NCI-H2081 (cell line): ENCODE results near the gene SORCS3.

Experiments
- DNase-seq, 2 experiments: peaks; one replicate each; lab custom pipeline; 2025; lab: John Stamatoyannopoulos, UW

Gene SORCS3

DNA sequence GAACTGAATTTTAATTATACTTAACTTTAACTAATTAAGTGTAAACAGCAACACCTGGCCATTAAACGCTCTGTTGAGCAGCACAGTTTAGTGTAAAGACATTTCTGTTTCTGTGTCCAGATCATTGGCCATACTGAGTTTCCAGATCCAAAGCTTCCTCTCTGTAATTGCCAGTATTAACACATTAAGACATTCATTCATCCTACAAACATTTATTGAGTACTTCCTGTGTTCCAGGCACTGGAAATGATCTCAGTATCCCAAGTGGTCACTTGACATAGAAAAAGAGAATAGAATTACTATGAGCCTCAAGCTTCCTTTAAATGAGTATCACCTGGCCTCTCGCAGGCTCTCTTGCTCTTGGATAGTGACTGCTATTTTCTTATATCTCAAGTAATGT lies 618.1 kb downstream of the SORCS3 start:
- DNase-seq: no peak

DNA sequence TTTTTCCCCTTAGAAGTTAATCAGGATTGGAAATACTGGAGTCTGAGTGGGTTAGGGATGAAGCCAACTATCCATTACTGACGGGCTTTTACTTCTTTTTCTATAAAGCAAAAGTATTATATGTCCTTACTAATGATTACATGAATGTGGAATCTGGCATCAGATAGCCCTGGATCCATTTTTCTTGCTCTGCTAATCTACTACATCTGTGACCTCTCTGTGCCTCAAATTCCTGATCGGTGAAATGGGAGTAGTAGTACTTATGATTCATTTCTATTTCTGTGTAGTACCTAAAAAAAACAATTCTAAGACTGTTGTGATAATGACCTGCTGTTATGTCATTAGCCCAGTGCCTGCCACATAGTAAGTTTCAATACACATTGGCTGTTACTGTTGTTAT lies 621.6 kb downstream of the SORCS3 start:
- DNase-seq: no peak

- DNase-seq: no peak
These were observed 626.0 kb downstream of the SORCS3 start for GRCh38 chr10:105266966-105267539.

DNA sequence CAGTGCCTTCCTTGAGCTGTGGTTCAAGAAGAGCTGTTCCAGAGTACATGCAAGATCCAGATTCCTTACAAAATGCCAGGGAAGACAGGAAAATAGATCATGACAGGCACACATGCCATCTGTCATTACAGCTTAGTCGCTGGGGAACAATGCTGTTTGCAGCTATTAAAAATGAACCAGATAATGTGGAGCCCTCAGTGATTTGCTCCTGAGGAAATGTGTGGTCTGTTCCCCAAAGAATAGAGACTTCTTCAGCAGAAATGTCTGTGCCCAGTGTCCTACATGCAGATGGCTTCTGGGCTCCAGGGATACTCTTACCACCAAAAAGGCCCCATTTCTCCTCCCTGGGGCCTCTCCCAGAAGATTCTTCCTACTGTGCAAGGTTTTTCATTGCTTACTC lies 627.9 kb downstream of the SORCS3 start:
- DNase-seq: no peak

DNA sequence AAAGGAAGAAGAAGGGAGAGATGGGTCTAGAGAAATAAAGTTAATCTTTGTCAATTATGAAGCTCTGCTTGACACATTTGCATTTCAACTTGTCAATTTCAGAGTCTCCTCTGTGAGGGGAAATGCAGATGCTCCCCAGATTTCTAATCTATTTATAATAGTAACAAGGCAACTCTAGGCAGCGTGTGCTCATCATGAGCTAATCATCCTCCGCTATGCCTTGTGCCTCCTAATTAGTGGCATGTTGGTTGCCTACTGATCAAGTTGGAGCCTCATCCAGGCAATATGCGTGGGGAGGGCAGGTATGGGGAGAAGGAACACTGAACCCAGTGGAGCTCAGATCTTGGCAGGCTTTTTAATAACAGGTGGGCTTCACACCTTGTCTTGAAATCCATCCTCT lies 628.6 kb downstream of the SORCS3 start:
- DNase-seq: no peak

DNA sequence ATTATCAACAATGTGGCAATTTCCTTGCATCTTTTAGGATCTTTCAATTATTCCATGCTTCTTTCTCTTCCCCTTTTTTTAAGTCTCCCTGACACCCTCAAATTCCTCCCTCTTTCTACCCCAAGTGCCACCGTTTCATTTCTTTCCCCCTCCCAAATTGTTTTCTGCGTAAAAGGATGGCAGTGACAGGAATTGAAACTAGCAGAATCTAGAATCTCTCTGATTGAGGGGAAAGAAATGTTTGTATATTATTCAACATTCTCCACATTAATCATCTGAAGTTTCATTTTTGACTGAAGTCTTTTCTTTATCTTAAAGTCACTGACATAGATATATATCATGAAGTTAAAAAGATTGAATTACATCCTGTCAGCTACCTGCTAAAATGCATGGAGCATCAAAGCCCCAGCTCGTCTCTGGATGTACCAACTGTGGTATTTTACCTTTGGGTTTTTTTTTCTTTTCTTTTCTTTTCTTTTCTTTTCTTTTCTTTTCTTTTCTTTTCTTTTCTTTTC lies 633.5 kb downstream of the SORCS3 start:
- no peak for DNase-seq

DNA sequence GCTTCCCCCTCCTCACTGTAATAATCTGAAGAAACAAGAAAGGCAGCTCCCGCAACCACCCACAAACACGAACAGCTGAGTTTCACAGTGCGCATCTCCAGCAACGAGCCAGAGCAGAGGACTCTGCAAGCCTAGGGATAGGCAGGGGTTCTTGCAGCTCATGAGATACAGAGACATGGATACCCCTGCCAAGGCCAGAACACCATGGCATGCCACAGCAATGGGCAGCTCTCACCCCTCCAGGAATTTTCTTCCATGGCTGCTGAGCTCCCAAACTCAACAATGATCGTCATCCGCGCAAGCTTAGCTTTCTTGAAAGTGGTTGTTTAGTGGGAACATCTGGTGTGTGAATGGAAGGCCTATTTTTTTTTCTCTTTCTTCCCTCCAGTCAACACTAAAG lies 637.3 kb downstream of the SORCS3 start:
- no peak for DNase-seq

DNA sequence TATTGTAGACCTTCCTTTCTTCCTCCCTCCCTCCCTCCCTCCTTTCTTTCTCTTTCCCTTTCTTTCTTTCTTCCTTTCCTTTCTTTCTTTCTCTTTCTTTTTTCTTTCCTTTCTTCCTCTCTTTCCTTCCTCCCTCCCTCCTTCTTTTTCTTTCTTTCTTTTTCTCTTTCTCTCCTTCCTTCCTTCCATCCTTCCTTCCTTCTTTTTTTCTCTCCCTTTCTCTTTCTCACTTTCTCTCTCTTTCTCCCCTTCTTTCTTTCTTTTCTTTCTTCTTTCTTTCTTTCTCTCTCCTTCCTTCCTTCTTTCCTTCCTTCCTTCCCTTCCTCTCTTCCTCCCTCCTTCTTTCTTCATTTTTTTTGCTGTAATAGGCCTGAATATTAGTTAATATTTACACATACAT lies 638.0 kb downstream of the SORCS3 start:
- no peak for DNase-seq

- no peak for DNase-seq
These were observed 639.8 kb downstream of the SORCS3 start for GRCh38 chr10:105280895-105281294.

DNA sequence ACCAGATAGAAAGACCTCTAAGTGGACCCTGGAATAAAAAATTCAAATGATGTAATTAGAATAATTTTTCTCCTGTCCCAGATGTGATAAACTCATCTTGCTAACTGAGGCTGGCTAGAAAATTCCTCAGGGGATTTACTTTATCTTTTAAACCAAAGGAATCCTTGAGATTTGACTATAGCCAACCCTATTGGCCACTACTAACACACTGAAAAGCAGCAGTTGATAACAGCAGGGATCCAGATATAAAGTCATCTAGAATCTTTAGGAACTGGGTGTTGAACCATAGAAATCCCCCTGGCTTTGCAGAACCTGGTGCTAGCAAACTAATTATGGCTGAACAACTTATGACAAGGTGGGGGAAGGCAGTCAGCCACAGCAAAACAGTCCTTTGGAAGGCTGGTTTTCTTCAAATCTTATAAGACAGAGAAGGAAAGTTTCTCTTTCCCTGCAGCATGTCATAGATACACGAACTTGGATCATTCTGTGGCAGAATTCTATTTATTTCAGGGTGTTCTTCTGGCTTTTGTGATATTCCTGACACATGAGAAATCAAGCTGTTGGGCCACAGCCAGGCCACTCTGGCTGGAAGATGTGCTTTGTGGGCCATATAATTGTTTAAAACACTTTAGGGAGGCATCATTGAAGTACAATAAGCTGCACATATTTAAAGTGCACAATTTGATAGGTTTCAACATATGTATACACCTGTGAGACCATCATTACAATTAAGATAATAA lies 643.6 kb downstream of the SORCS3 start:
- DNase-seq: no peak

GRCh38 chr10:105288026-105288425 lies 646.9 kb downstream of the SORCS3 start:
- no peak for DNase-seq

- DNase-seq: no peak
These were observed 647.5 kb downstream of the SORCS3 start for GRCh38 chr10:105288613-105289012.

DNA sequence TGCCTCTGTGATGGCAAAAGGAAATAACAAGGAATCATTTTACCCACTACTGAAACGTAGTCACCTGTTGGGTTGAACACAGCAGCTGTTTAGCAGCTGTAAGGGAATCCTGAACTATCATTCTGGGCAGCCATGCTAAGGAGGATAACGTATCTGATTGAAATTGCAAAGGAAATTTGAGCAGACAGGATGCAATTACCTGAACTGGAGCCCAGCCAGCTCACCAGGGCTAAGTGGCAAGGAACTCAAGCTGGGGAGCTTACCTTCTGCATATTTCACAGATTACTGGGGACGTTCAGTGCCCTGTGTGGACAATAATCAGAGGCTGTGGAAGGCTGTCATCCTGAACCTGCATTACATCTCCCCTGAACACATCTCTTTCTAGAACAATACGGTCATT lies 650.5 kb downstream of the SORCS3 start:
- no peak for DNase-seq

GRCh38 chr10:105292236-105292635 lies 651.1 kb downstream of the SORCS3 start:
- DNase-seq: no peak
